Fibroblast of lung (primary cell): ENCODE results near the gene ERMAP.

ENCODE experiments used
- EZH2 ChIP-seq: IDR thresholded peaks from 2 replicates; pipeline ENCODE4 v1.5.1; 2012; ENCODE audit warnings: low read length, control low read depth, mild to moderate bottlenecking; ENCODE audit errors: missing control alignments
- TF ChIP-seq, protein P1 (sequence below), 2 donors: IDR thresholded peaks in 1 of 2; conservative IDR thresholded peaks in 1 of 2; 1 replicate in 1 of 2; 2 replicates in 1 of 2; pipeline ENCODE4 v1.5.1; 2011 to 2012; ENCODE audit warnings: low read length in 2 of 2, control low read depth in 1 of 2, inconsistent platforms in 1 of 2, low read depth in 1 of 2, mild to moderate bottlenecking in 1 of 2

DNA sequence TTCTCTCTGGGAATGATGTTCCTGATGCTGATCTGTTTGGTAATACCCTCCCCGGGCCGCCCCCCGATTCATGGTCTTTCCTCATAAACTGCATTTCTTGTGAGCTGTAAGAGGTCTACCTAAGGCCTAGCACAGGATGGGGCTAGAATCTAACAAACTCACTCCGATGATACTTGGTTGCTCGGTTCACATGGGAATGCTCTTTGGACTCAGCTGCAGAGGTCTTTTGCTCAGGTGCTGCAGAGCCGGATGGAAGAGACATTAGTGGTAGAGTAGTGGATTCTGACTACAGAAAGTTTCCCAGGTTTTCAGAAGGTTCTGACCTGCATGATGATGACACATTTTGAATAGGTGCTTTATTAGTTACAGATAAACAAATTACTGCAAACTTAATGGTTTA, 40.4 kb upstream of the ERMAP start:
- TF ChIP-seq, protein P1, sequence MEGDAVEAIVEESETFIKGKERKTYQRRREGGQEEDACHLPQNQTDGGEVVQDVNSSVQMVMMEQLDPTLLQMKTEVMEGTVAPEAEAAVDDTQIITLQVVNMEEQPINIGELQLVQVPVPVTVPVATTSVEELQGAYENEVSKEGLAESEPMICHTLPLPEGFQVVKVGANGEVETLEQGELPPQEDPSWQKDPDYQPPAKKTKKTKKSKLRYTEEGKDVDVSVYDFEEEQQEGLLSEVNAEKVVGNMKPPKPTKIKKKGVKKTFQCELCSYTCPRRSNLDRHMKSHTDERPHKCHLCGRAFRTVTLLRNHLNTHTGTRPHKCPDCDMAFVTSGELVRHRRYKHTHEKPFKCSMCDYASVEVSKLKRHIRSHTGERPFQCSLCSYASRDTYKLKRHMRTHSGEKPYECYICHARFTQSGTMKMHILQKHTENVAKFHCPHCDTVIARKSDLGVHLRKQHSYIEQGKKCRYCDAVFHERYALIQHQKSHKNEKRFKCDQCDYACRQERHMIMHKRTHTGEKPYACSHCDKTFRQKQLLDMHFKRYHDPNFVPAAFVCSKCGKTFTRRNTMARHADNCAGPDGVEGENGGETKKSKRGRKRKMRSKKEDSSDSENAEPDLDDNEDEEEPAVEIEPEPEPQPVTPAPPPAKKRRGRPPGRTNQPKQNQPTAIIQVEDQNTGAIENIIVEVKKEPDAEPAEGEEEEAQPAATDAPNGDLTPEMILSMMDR (conservative IDR thresholded peaks at IDR 0.05 in 1 of 2, IDR thresholded peaks at IDR 0.05 in 1 of 2; ENCODE audit: low read depth in 1 of 2, low read length in 2 of 2): no peak
- no peak for TF ChIP-seq EZH2
